Measurements from ENCODE around the gene FILIP1.

Gene FILIP1

GRCh38 chr6:75308250-75308988 lies 185.2 kb downstream of the FILIP1 start:
- H3K9me3 ChIP-seq (ENCODE audit: insufficient read depth, low read depth, low read length), result no peaks in the 10 kb centered on the region
- TF ChIP-seq EZH2phosphoT487 (IDR thresholded peaks at IDR 0.05; ENCODE audit: borderline replicate concordance), result no peak

GRCh38 chr6:75307364-75308004 lies 186.1 kb downstream of the FILIP1 start:
- Histone ChIP-seq H3K9ac (ENCODE audit: low read depth, low read length, poor library complexity, severe bottlenecking) (no peak overlapping the region), H3K4me3 (ENCODE audit: low read length, poor library complexity, severe bottlenecking) (no peak overlapping the region), H2AFZ (ENCODE audit: low read length) (no peak overlapping the region), H4K20me1 (ENCODE audit: insufficient read depth, low read length, poor library complexity, severe bottlenecking) (no peaks in the 10 kb centered on the region), H3K4me1 (ENCODE audit: insufficient read depth, low read length, poor library complexity, severe bottlenecking) (no peaks in the 10 kb centered on the region), H3K36me3 (ENCODE audit: insufficient read depth, low read length) (no peaks in the 10 kb centered on the region), H3K79me2 (ENCODE audit: insufficient read depth, low read length) (no peaks in the 10 kb centered on the region), H3K9me2 (replicated peaks; ENCODE audit: low read depth, low read length) (no peaks in the 10 kb centered on the region), H3K4me2 (ENCODE audit: low read depth, low read length, poor library complexity, severe bottlenecking) (no peak overlapping the region), H3K27me3 (ENCODE audit: insufficient read depth, low read length, poor library complexity, severe bottlenecking) (no peaks in the 10 kb centered on the region), H3F3A (ENCODE audit: low read depth) (no peaks in the 10 kb centered on the region), H3K9me3 (ENCODE audit: insufficient read depth, low read depth, low read length) (no peaks in the 10 kb centered on the region)
- no peak for TF ChIP-seq EZH2phosphoT487 (IDR thresholded peaks at IDR 0.05; ENCODE audit: borderline replicate concordance)

More at GRCh38 chr6:75308250-75308988, 185.2 kb downstream of the FILIP1 start:
- Histone ChIP-seq H2AFZ (ENCODE audit: low read length) (no peak overlapping the region), H3K27me3 (ENCODE audit: insufficient read depth, low read length, poor library complexity, severe bottlenecking) (no peaks in the 10 kb centered on the region), H4K20me1 (ENCODE audit: insufficient read depth, low read length, poor library complexity, severe bottlenecking) (no peaks in the 10 kb centered on the region), H3K36me3 (ENCODE audit: insufficient read depth, low read length) (no peaks in the 10 kb centered on the region), H3K79me2 (ENCODE audit: insufficient read depth, low read length) (no peaks in the 10 kb centered on the region), H3K9me2 (replicated peaks; ENCODE audit: low read depth, low read length) (no peaks in the 10 kb centered on the region), H3F3A (ENCODE audit: low read depth) (no peaks in the 10 kb centered on the region), H3K9ac (ENCODE audit: low read depth, low read length, poor library complexity, severe bottlenecking) (no peak overlapping the region), H3K4me1 (ENCODE audit: insufficient read depth, low read length, poor library complexity, severe bottlenecking) (no peaks in the 10 kb centered on the region), H3K4me3 (ENCODE audit: low read length, poor library complexity, severe bottlenecking) (no peak overlapping the region), H3K4me2 (ENCODE audit: low read depth, low read length, poor library complexity, severe bottlenecking) (no peak overlapping the region)

GRCh38 chr6:75306064-75306463 lies 187.5 kb downstream of the FILIP1 start:
- no peaks in the 10 kb centered on the region for H4K20me1 ChIP-seq (ENCODE audit: insufficient read depth, low read length, poor library complexity, severe bottlenecking)
- H3K36me3 ChIP-seq (ENCODE audit: insufficient read depth, low read length), result no peaks in the 10 kb centered on the region
- no peaks in the 10 kb centered on the region for H3K9me3 ChIP-seq (ENCODE audit: insufficient read depth, low read depth, low read length)
- no peaks in the 10 kb centered on the region for H3K4me1 ChIP-seq (ENCODE audit: insufficient read depth, low read length, poor library complexity, severe bottlenecking)
- no peaks in the 10 kb centered on the region for H3K27me3 ChIP-seq (ENCODE audit: insufficient read depth, low read length, poor library complexity, severe bottlenecking)
- no peak overlapping the region for H2AFZ ChIP-seq (ENCODE audit: low read length)
- no peak overlapping the region for H3K4me3 ChIP-seq (ENCODE audit: low read length, poor library complexity, severe bottlenecking)
- no peaks in the 10 kb centered on the region for H3K79me2 ChIP-seq (ENCODE audit: insufficient read depth, low read length)
- no peaks in the 10 kb centered on the region for H3K9me2 ChIP-seq (replicated peaks; ENCODE audit: low read depth, low read length)
- H3F3A ChIP-seq (ENCODE audit: low read depth), result no peaks in the 10 kb centered on the region
- no peak overlapping the region for H3K9ac ChIP-seq (ENCODE audit: low read depth, low read length, poor library complexity, severe bottlenecking)
- TF ChIP-seq CTCF (conservative IDR thresholded peaks at IDR 0.05; ENCODE audit: low read length) (no peak), EZH2phosphoT487 (IDR thresholded peaks at IDR 0.05; ENCODE audit: borderline replicate concordance) (no peak)
- H3K4me2 ChIP-seq (ENCODE audit: low read depth, low read length, poor library complexity, severe bottlenecking), result no peak overlapping the region

- Histone ChIP-seq H3F3A (ENCODE audit: low read depth) (no peaks in the 10 kb centered on the region), H3K36me3 (ENCODE audit: insufficient read depth, low read length) (no peaks in the 10 kb centered on the region), H3K4me1 (ENCODE audit: insufficient read depth, low read length, poor library complexity, severe bottlenecking) (no peaks in the 10 kb centered on the region), H2AFZ (ENCODE audit: low read length) (no peak overlapping the region), H4K20me1 (ENCODE audit: insufficient read depth, low read length, poor library complexity, severe bottlenecking) (no peaks in the 10 kb centered on the region), H3K4me3 (ENCODE audit: low read length, poor library complexity, severe bottlenecking) (no peak overlapping the region), H3K9me2 (replicated peaks; ENCODE audit: low read depth, low read length) (no peaks in the 10 kb centered on the region), H3K79me2 (ENCODE audit: insufficient read depth, low read length) (no peaks in the 10 kb centered on the region), H3K27me3 (ENCODE audit: insufficient read depth, low read length, poor library complexity, severe bottlenecking) (no peaks in the 10 kb centered on the region), H3K4me2 (ENCODE audit: low read depth, low read length, poor library complexity, severe bottlenecking) (no peak overlapping the region), H3K9me3 (ENCODE audit: insufficient read depth, low read depth, low read length) (no peaks in the 10 kb centered on the region), H3K9ac (ENCODE audit: low read depth, low read length, poor library complexity, severe bottlenecking) (no peak overlapping the region)
- TF ChIP-seq EZH2phosphoT487 (IDR thresholded peaks at IDR 0.05; ENCODE audit: borderline replicate concordance) (no peak), CTCF (conservative IDR thresholded peaks at IDR 0.05; ENCODE audit: low read length) (no peak)
Measured at GRCh38 chr6:75305573-75305972, 188.0 kb downstream of the FILIP1 start.

All from Loucy (cell line).